ENCODE results near the gene COL17A1. TPM values are rescaled to one million over a fixed set of nuclear protein-coding genes. Genes with fewer than 3 reads are reported as not detected.
A peak's percentile ranks its signal among the peaks of the same experiment; 100 is the strongest.

COL17A1 gene
- polyA plus RNA-seq, 1 donor (not counting 4 experiments of a cell fraction or from before 2014, with no cell fraction given): 2,386 TPM

- DNase-seq (ENCODE audit: low read depth, low spot score): no peak
- Histone ChIP-seq H3K4me3 (ENCODE audit: control insufficient read depth in 2 of 3, extremely low read depth in 1 of 3, insufficient read depth in 2 of 3, low read depth in 1 of 3, low read length in 3 of 3) (no peak overlapping the region), H3K27ac (ENCODE audit: control insufficient read depth, insufficient read depth, low read length) (no peak overlapping the region), H3K4me1 (ENCODE audit: control insufficient read depth, extremely low read depth, insufficient read depth, low read length) (peaks cover 15% of the 10 kb centered on the region), H3K9me1 (ENCODE audit: control insufficient read depth, extremely low read depth, insufficient read depth, low read length) (no peaks in the 10 kb centered on the region), H3K9me3 (ENCODE audit: control insufficient read depth, low read depth, low read length) (no peaks in the 10 kb centered on the region), H3K36me3 (ENCODE audit: control insufficient read depth in 2 of 2, extremely low read depth in 1 of 2, insufficient read depth in 2 of 2, low read length in 2 of 2) (no peaks in the 10 kb centered on the region), H3K4me2 (ENCODE audit: control insufficient read depth, extremely low read depth, insufficient read depth, low read depth, low read length) (no peak overlapping the region), H2AFZ (ENCODE audit: control insufficient read depth, low read length) (no peak overlapping the region), H3K9ac (ENCODE audit: control insufficient read depth, extremely low read depth, insufficient read depth, low read length) (no peak overlapping the region), H4K20me1 (ENCODE audit: control insufficient read depth, extremely low read depth, insufficient read depth, low read length) (peaks cover 20% of the 10 kb centered on the region), H3K79me2 (ENCODE audit: control insufficient read depth, insufficient read depth, low read length) (peaks cover 97% of the 10 kb centered on the region), H3K27me3 (ENCODE audit: control insufficient read depth, extremely low read depth, insufficient read depth, low read length) (no peaks in the 10 kb centered on the region)
- FAIRE-seq: peak; percentile 59
- TF ChIP-seq, protein P1, sequence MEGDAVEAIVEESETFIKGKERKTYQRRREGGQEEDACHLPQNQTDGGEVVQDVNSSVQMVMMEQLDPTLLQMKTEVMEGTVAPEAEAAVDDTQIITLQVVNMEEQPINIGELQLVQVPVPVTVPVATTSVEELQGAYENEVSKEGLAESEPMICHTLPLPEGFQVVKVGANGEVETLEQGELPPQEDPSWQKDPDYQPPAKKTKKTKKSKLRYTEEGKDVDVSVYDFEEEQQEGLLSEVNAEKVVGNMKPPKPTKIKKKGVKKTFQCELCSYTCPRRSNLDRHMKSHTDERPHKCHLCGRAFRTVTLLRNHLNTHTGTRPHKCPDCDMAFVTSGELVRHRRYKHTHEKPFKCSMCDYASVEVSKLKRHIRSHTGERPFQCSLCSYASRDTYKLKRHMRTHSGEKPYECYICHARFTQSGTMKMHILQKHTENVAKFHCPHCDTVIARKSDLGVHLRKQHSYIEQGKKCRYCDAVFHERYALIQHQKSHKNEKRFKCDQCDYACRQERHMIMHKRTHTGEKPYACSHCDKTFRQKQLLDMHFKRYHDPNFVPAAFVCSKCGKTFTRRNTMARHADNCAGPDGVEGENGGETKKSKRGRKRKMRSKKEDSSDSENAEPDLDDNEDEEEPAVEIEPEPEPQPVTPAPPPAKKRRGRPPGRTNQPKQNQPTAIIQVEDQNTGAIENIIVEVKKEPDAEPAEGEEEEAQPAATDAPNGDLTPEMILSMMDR (optimal IDR thresholded peaks at IDR 0.05 in 1 of 3, IDR thresholded peaks at IDR 0.05 in 1 of 3, conservative IDR thresholded peaks at IDR 0.05 in 1 of 3; ENCODE audit: extremely low read depth in 1 of 3, insufficient read depth in 2 of 3, low read length in 3 of 3): no peak
- TF ChIP-seq EZH2 (IDR thresholded peaks at IDR 0.05; ENCODE audit: low read length): no peak
- dilution Hi-C loops (cut with MboI; ENCODE audit: extremely low pct_ligation_motif_present, low sequenced_read_pairs): no loop called here
These were observed 102.2 kb downstream of the COL17A1 start for GRCh38 chr10:103983367-103983911.

DNA sequence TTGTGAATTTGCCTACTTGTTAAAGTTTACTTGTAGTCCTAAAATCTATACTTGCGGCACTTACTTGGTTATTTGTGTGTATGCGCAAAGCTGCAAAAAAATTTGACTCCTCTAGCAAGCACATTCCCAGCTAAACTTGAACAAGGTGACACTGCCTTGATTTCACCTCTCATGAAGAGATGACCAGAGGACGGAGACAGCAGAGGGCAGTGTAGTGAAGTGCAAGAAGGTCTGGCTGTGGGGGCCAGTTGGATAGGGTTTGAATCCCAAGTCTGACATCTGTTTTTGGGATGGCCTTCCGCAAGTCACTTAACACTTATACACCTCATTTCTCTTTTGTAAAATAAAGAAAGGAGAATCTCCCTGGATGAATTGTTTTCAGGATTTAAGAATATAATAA, 103.0 kb downstream of the COL17A1 start:
- no peaks in the 10 kb centered on the region for H3K9me1 ChIP-seq (ENCODE audit: control insufficient read depth, extremely low read depth, insufficient read depth, low read length)
- no peaks in the 10 kb centered on the region for H3K27me3 ChIP-seq (ENCODE audit: control insufficient read depth, extremely low read depth, insufficient read depth, low read length)
- H3K9me3 ChIP-seq (ENCODE audit: control insufficient read depth, low read depth, low read length): no peaks in the 10 kb centered on the region
- DNase-seq (ENCODE audit: low read depth, low spot score) (no peak), FAIRE-seq (peak; percentile 29)
- H3K4me3 ChIP-seq (ENCODE audit: control insufficient read depth in 2 of 3, extremely low read depth in 1 of 3, insufficient read depth in 2 of 3, low read depth in 1 of 3, low read length in 3 of 3): no peak overlapping the region
- dilution Hi-C loops (cut with MboI; ENCODE audit: extremely low pct_ligation_motif_present, low sequenced_read_pairs): no loop called here
- H3K27ac ChIP-seq (ENCODE audit: control insufficient read depth, insufficient read depth, low read length): no peak overlapping the region
- no peak overlapping the region for H3K9ac ChIP-seq (ENCODE audit: control insufficient read depth, extremely low read depth, insufficient read depth, low read length)
- H3K79me2 ChIP-seq (ENCODE audit: control insufficient read depth, insufficient read depth, low read length): peaks cover 97% of the 10 kb centered on the region
- peaks cover 15% of the 10 kb centered on the region for H3K4me1 ChIP-seq (ENCODE audit: control insufficient read depth, extremely low read depth, insufficient read depth, low read length)
- no peak overlapping the region for H2AFZ ChIP-seq (ENCODE audit: control insufficient read depth, low read length)
- peaks cover 20% of the 10 kb centered on the region for H4K20me1 ChIP-seq (ENCODE audit: control insufficient read depth, extremely low read depth, insufficient read depth, low read length)
- no peaks in the 10 kb centered on the region for H3K36me3 ChIP-seq (ENCODE audit: control insufficient read depth in 2 of 2, extremely low read depth in 1 of 2, insufficient read depth in 2 of 2, low read length in 2 of 2)
- TF ChIP-seq, protein P1 (optimal IDR thresholded peaks at IDR 0.05 in 1 of 3, IDR thresholded peaks at IDR 0.05 in 1 of 3, conservative IDR thresholded peaks at IDR 0.05 in 1 of 3; ENCODE audit: extremely low read depth in 1 of 3, insufficient read depth in 2 of 3, low read length in 3 of 3): peak in 1 of 3 experiments; percentile 56
- TF ChIP-seq EZH2 (IDR thresholded peaks at IDR 0.05; ENCODE audit: low read length): no peak
- H3K4me2 ChIP-seq (ENCODE audit: control insufficient read depth, extremely low read depth, insufficient read depth, low read depth, low read length): no peak overlapping the region

Other genes starting within 250 kb of the COL17A1 start
- 31.0 to 56.6 TPM (median 33.9 TPM) in 3 replicates for gene SH3PXD2A, start 230.3 kb downstream of the COL17A1 start, polyA plus RNA-seq
- 29.0 to 32.5 TPM (median 30.5 TPM) in 3 replicates for gene STN1, start 167.7 kb downstream of the COL17A1 start, polyA plus RNA-seq
- 21.3 to 36.7 TPM (median 21.7 TPM) in 3 replicates for gene SLK, start 118.7 kb downstream of the COL17A1 start, polyA plus RNA-seq
- 6.1 to 10.9 TPM (median 10.4 TPM) in 3 replicates for gene SFR1, start 36.3 kb upstream of the COL17A1 start, polyA plus RNA-seq
- 0.20 to 0.26 TPM (median 0.25 TPM) in 3 replicates for gene CFAP43, start 146.5 kb upstream of the COL17A1 start, polyA plus RNA-seq
- 260 to 338 TPM (median 267 TPM) in 3 replicates for gene GSTO1, start 169.0 kb upstream of the COL17A1 start, polyA plus RNA-seq
- 42.7 to 56.9 TPM (median 47.1 TPM) in 3 replicates for gene GSTO2, start 183.3 kb upstream of the COL17A1 start, polyA plus RNA-seq